Measurements from ENCODE around the gene CHAT. TPM values are rescaled to one million over a fixed set of nuclear protein-coding genes. Genes with fewer than 3 reads are reported as not detected.

The CHAT gene
- polyA plus RNA-seq, 1 donor (not counting 4 experiments of a cell fraction or from before 2014, with no cell fraction given): not detected

GRCh38 chr10:49569031-49569631 lies 44.7 kb upstream of the CHAT start:
- Histone ChIP-seq H3K27ac (ENCODE audit: control insufficient read depth, insufficient read depth, low read length) (no peak overlapping the region), H3K36me3 (ENCODE audit: control insufficient read depth in 2 of 2, extremely low read depth in 1 of 2, insufficient read depth in 2 of 2, low read length in 2 of 2) (no peaks in the 10 kb centered on the region), H3K4me1 (ENCODE audit: control insufficient read depth, extremely low read depth, insufficient read depth, low read length) (peaks cover 14% of the 10 kb centered on the region), H2AFZ (ENCODE audit: control insufficient read depth, low read length) (peak overlapping the region; percentile 37), H3K4me2 (ENCODE audit: control insufficient read depth, extremely low read depth, insufficient read depth, low read depth, low read length) (peak overlapping the region; percentile 16), H3K4me3 (ENCODE audit: control insufficient read depth in 2 of 3, extremely low read depth in 1 of 3, insufficient read depth in 2 of 3, low read depth in 1 of 3, low read length in 3 of 3) (no peak overlapping the region), H3K9ac (ENCODE audit: control insufficient read depth, extremely low read depth, insufficient read depth, low read length) (no peak overlapping the region), H4K20me1 (ENCODE audit: control insufficient read depth, extremely low read depth, insufficient read depth, low read length) (no peaks in the 10 kb centered on the region), H3K9me3 (ENCODE audit: control insufficient read depth, low read depth, low read length) (peaks cover 2% of the 10 kb centered on the region), H3K79me2 (ENCODE audit: control insufficient read depth, insufficient read depth, low read length) (no peaks in the 10 kb centered on the region), H3K9me1 (ENCODE audit: control insufficient read depth, extremely low read depth, insufficient read depth, low read length) (no peaks in the 10 kb centered on the region), H3K27me3 (ENCODE audit: control insufficient read depth, extremely low read depth, insufficient read depth, low read length) (no peaks in the 10 kb centered on the region)
- TF ChIP-seq, protein P1, sequence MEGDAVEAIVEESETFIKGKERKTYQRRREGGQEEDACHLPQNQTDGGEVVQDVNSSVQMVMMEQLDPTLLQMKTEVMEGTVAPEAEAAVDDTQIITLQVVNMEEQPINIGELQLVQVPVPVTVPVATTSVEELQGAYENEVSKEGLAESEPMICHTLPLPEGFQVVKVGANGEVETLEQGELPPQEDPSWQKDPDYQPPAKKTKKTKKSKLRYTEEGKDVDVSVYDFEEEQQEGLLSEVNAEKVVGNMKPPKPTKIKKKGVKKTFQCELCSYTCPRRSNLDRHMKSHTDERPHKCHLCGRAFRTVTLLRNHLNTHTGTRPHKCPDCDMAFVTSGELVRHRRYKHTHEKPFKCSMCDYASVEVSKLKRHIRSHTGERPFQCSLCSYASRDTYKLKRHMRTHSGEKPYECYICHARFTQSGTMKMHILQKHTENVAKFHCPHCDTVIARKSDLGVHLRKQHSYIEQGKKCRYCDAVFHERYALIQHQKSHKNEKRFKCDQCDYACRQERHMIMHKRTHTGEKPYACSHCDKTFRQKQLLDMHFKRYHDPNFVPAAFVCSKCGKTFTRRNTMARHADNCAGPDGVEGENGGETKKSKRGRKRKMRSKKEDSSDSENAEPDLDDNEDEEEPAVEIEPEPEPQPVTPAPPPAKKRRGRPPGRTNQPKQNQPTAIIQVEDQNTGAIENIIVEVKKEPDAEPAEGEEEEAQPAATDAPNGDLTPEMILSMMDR (optimal IDR thresholded peaks at IDR 0.05 in 1 of 3, IDR thresholded peaks at IDR 0.05 in 1 of 3, conservative IDR thresholded peaks at IDR 0.05 in 1 of 3; ENCODE audit: extremely low read depth in 1 of 3, insufficient read depth in 2 of 3, low read length in 3 of 3): no peak
- TF ChIP-seq EZH2 (IDR thresholded peaks at IDR 0.05; ENCODE audit: low read length): no peak
- dilution Hi-C loops (cut with MboI; ENCODE audit: extremely low pct_ligation_motif_present, low sequenced_read_pairs): no loop called here
- FAIRE-seq (peak; percentile 49), DNase-seq (ENCODE audit: low read depth, low spot score) (no peak)

DNA sequence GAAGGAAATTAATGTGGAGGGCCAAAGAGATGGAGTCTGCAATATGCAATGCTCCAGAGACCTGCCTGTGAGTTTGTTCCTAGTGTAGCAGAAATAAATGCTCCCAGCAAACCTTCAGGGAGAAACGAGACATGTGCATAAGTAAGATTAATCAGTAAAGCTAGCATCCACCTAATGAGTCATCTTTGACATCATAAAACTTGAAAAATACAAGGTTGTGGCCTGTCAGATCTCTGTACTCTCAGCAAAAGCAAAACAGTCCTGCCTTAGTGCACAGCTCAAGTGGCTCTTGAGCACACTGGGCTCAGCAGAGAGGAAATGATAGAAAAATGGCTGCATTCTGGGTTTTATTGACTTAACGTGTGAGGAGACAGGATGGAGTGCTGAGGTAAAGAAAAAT lies 42.4 kb upstream of the CHAT start:
- H3K9ac ChIP-seq (ENCODE audit: control insufficient read depth, extremely low read depth, insufficient read depth, low read length): no peak overlapping the region
- H3K4me1 ChIP-seq (ENCODE audit: control insufficient read depth, extremely low read depth, insufficient read depth, low read length): peaks cover 14% of the 10 kb centered on the region
- no peak for TF ChIP-seq EZH2 (IDR thresholded peaks at IDR 0.05; ENCODE audit: low read length)
- TF ChIP-seq, protein P1 (optimal IDR thresholded peaks at IDR 0.05 in 1 of 3, IDR thresholded peaks at IDR 0.05 in 1 of 3, conservative IDR thresholded peaks at IDR 0.05 in 1 of 3; ENCODE audit: extremely low read depth in 1 of 3, insufficient read depth in 2 of 3, low read length in 3 of 3): no peak
- FAIRE-seq (peak; percentile 58), DNase-seq (ENCODE audit: low read depth, low spot score) (no peak)
- H3K27ac ChIP-seq (ENCODE audit: control insufficient read depth, insufficient read depth, low read length): no peak overlapping the region
- H3K27me3 ChIP-seq (ENCODE audit: control insufficient read depth, extremely low read depth, insufficient read depth, low read length): no peaks in the 10 kb centered on the region
- no peaks in the 10 kb centered on the region for H3K79me2 ChIP-seq (ENCODE audit: control insufficient read depth, insufficient read depth, low read length)
- H3K4me2 ChIP-seq (ENCODE audit: control insufficient read depth, extremely low read depth, insufficient read depth, low read depth, low read length): no peak overlapping the region
- H3K9me1 ChIP-seq (ENCODE audit: control insufficient read depth, extremely low read depth, insufficient read depth, low read length): no peaks in the 10 kb centered on the region
- dilution Hi-C loops (cut with MboI; ENCODE audit: extremely low pct_ligation_motif_present, low sequenced_read_pairs): no loop called here
- no peak overlapping the region for H3K4me3 ChIP-seq (ENCODE audit: control insufficient read depth in 2 of 3, extremely low read depth in 1 of 3, insufficient read depth in 2 of 3, low read depth in 1 of 3, low read length in 3 of 3)
- no peaks in the 10 kb centered on the region for H3K36me3 ChIP-seq (ENCODE audit: control insufficient read depth in 2 of 2, extremely low read depth in 1 of 2, insufficient read depth in 2 of 2, low read length in 2 of 2)
- no peak overlapping the region for H2AFZ ChIP-seq (ENCODE audit: control insufficient read depth, low read length)
- no peaks in the 10 kb centered on the region for H4K20me1 ChIP-seq (ENCODE audit: control insufficient read depth, extremely low read depth, insufficient read depth, low read length)
- peaks cover 2% of the 10 kb centered on the region for H3K9me3 ChIP-seq (ENCODE audit: control insufficient read depth, low read depth, low read length)
